A549 (cell line): Measurements from ENCODE around the gene B3GALT6. TPM values are rescaled to one million over a fixed set of nuclear protein-coding genes. Genes with fewer than 3 reads are reported as not detected.
"Not testable (repeated sequence)": the region's sequence is repeated elsewhere in the genome, so short reads cannot be mapped to it uniquely, and the experiment has no call there.

Source experiments
- ATAC-seq, 2 experiments: fragments of 200-7000 bp in 1 of 2; fragments of >200 bp in 1 of 2; cut with Nextera tagmentation in 1 of 2; cut with Tn5 transposase in 1 of 2; 3 replicates each; pipeline versions ENCODE4 v1.8.0 to v1.9.1; 2018 to 2020; ENCODE audit warnings: mild to moderate bottlenecking in 1 of 2, moderate library complexity in 1 of 2
- CTCF ChIA-PET: fragments of 300-600 bp; sonication (Branson Sonifier 250); formaldehyde crosslinking; extraction: SDS; loops from one replicate; lab custom pipeline; 2021; ENCODE audit warnings: antibody characterized with exemption, inconsistent platforms; lab: Yijun Ruan, JAX
- POLR2A ChIA-PET: fragments of 350-600 bp; formaldehyde crosslinking; extraction: SDS; loops from one replicate; lab custom pipeline; 2021; ENCODE audit warnings: antibody characterized with exemption, inconsistent platforms; lab: Yijun Ruan, JAX
- DNase-seq, 2 experiments: peaks; one replicate each; pipeline versions ENCODE4 v3.0.0 to v3.0.0-alpha.2; 2011 to 2016; ENCODE audit warnings: low read depth in 1 of 2, low spot score in 1 of 2
- FAIRE-seq: peaks from 2 replicates; lab custom pipeline; 2011; peaks lifted over from hg19 to GRCh38; lab: Jason Lieb, UNC
- H3K27ac ChIP-seq, 2 experiments: fragments of >200 bp; sonication (Bioruptor Twin); formaldehyde crosslinking; 3 replicates each; pipeline ENCODE4 v1.5.1; 2016 to 2017
- H3K4me1 ChIP-seq: fragments of >200 bp; sonication (Bioruptor Twin); formaldehyde crosslinking; 3 replicates; pipeline ENCODE4 v1.6.1; 2016
- H3K4me2 ChIP-seq: fragments of >200 bp; sonication (Bioruptor Twin); formaldehyde crosslinking; 3 replicates; pipeline ENCODE4 v1.6.1; 2016
- H3K4me3 ChIP-seq: fragments of >200 bp; sonication (Bioruptor Twin); formaldehyde crosslinking; 3 replicates; pipeline ENCODE4 v1.5.1; 2016
- H3K9me3 ChIP-seq: fragments of >200 bp; sonication (Bioruptor Twin); formaldehyde crosslinking; 3 replicates; pipeline ENCODE4 v1.6.1; 2016
- CEBPB ChIP-seq, 2 experiments: fragments of >200 bp in 1 of 2; sonication (Bioruptor Twin) in 1 of 2; formaldehyde crosslinking in 1 of 2; IDR thresholded peaks; 2 replicates each; pipeline ENCODE4 v1.6.1; 2012 to 2016
- CHD2 ChIP-seq: fragments of 150-350 bp; IDR thresholded peaks from 2 replicates; pipeline ENCODE4 v1.6.1; 2014; ENCODE audit warnings: low read length; ENCODE audit not compliant: partially characterized antibody
- EHF ChIP-seq: fragments of 250-450 bp; sonication (Bioruptor Pico); IDR thresholded peaks from 2 replicates; pipeline ENCODE4 v1.5.0; 2020; ENCODE audit warnings: mild to moderate bottlenecking
- EHMT2 ChIP-seq: fragments of 200-600 bp; sonication (generic); IDR thresholded peaks from 2 replicates; pipeline ENCODE4 v1.6.1; 2016; ENCODE audit warnings: antibody characterized with exemption, low read depth, mild to moderate bottlenecking, moderate library complexity
- ESRRA ChIP-seq: fragments of 150-350 bp; IDR thresholded peaks from 2 replicates; pipeline ENCODE4 v1.6.1; 2014; ENCODE audit warnings: mild to moderate bottlenecking, low read length, borderline replicate concordance
- FOSB ChIP-seq: fragments of 250-450 bp; sonication (Bioruptor Pico); IDR thresholded peaks from 2 replicates; pipeline ENCODE4 v1.5.0; 2020; ENCODE audit warnings: mild to moderate bottlenecking, moderate library complexity
- GATA3 ChIP-seq: IDR thresholded peaks from 2 replicates; pipeline ENCODE4 v1.6.1; 2012; ENCODE audit warnings: borderline replicate concordance
- HOXB13 ChIP-seq: fragments of 250-450 bp; sonication (Bioruptor Pico); IDR thresholded peaks from 2 replicates; pipeline ENCODE4 v1.5.0; 2020; ENCODE audit warnings: low read depth, mild to moderate bottlenecking, moderate library complexity
- KDM1A ChIP-seq: fragments of 200-600 bp; sonication (generic); IDR thresholded peaks from 2 replicates; pipeline ENCODE4 v1.6.1; 2016; ENCODE audit warnings: low read depth, mild to moderate bottlenecking
- KDM5A ChIP-seq: fragments of 200-600 bp; sonication (generic); IDR thresholded peaks from 2 replicates; pipeline ENCODE4 v1.6.1; 2016; ENCODE audit warnings: antibody characterized with exemption, mild to moderate bottlenecking
- MAZ ChIP-seq: fragments of 150-350 bp; IDR thresholded peaks from 2 replicates; pipeline ENCODE4 v1.6.1; 2014; ENCODE audit warnings: antibody characterized with exemption, low read depth, low read length, borderline replicate concordance
- MYC ChIP-seq: IDR thresholded peaks from 2 replicates; pipeline ENCODE4 v1.6.1; 2012; ENCODE audit warnings: mild to moderate bottlenecking, inconsistent platforms, low read length, improper control_type of control experiment, borderline replicate concordance
- NR3C1 ChIP-seq: fragments of >200 bp; sonication (Bioruptor Twin); formaldehyde crosslinking; IDR thresholded peaks from 3 replicates; pipeline ENCODE4 v1.6.1; 2017
- POLR2A ChIP-seq: IDR thresholded peaks from 2 replicates; pipeline ENCODE4 v1.6.1; 2012; ENCODE audit warnings: mild to moderate bottlenecking, low read length
- POLR2AphosphoS2 ChIP-seq: conservative IDR thresholded peaks from 2 replicates; pipeline ENCODE4 v1.6.1; 2012; ENCODE audit warnings: low read length, improper control_type of control experiment, inconsistent platforms
- RAD21 ChIP-seq, 2 experiments: fragments of >200 bp in 1 of 2; sonication (Bioruptor Twin) in 1 of 2; formaldehyde crosslinking in 1 of 2; IDR thresholded peaks in 1 of 2; conservative IDR thresholded peaks in 1 of 2; 2 replicates in 1 of 2; 3 replicates in 1 of 2; pipeline ENCODE4 v1.6.1; 2012 to 2018; ENCODE audit warnings: inconsistent platforms in 1 of 2
- RARB ChIP-seq: fragments of 250-450 bp; sonication (Bioruptor Pico); IDR thresholded peaks from 2 replicates; pipeline ENCODE4 v1.8.0; 2021; ENCODE audit warnings: mild to moderate bottlenecking, moderate library complexity
- RNF2 ChIP-seq: fragments of 200-600 bp; sonication (generic); IDR thresholded peaks from 2 replicates; pipeline ENCODE4 v1.6.1; 2016; ENCODE audit warnings: low read depth, mild to moderate bottlenecking, antibody characterized with exemption, moderate library complexity, borderline replicate concordance
- TFCP2L1 ChIP-seq: fragments of 250-450 bp; sonication (Bioruptor Pico); IDR thresholded peaks from 2 replicates; pipeline ENCODE4 v1.5.0; 2021; ENCODE audit warnings: mild to moderate bottlenecking
- ZC3H11A ChIP-seq: fragments of 450-650 bp; IDR thresholded peaks from 2 replicates; pipeline ENCODE4 v1.6.1; 2014; ENCODE audit warnings: antibody characterized with exemption, mild to moderate bottlenecking
- ZNF302 ChIP-seq: fragments of 250-450 bp; sonication (Bioruptor Pico); IDR thresholded peaks from 2 replicates; pipeline ENCODE4 v1.9.0; 2021; ENCODE audit warnings: inconsistent platforms, mild to moderate bottlenecking, moderate library complexity
- ZSCAN20 ChIP-seq: fragments of 250-450 bp; sonication (Bioruptor Pico); IDR thresholded peaks from 2 replicates; pipeline ENCODE4 v1.8.0; 2022; ENCODE audit warnings: mild to moderate bottlenecking, moderate library complexity
- WGBS: methylation state at CpG from one replicate; pipeline ENCODE4 v1.1.6; 2017; ENCODE audit errors: missing lambda C conversion rate; 5-methylcytosine and 5-hydroxymethylcytosine counted together
- polyA plus RNA-seq, 4 experiments: library from polyadenylated mRNA; depleted of rRNA in 3 of 4; stranded (reverse); fragments of >200 nt; fragmentation: RNase III in 1 of 4; extraction: RNeasy Plus Mini Kit Qiagen cat#74134 plus additional on column Dnase treatment in 1 of 4; gene quantifications; 2 replicates in 3 of 4; 3 replicates in 1 of 4; pipeline ENCODE4 v1.2.3, GENCODE V29; 2011 to 2017
- TF ChIP-seq, protein P1 (sequence below): fragments of 150-350 bp; IDR thresholded peaks from 2 replicates; pipeline ENCODE4 v1.6.1; 2014; ENCODE audit warnings: low read depth, mild to moderate bottlenecking, low read length
- TF ChIP-seq, protein P2 (sequence below): fragments of 450-650 bp; IDR thresholded peaks from 2 replicates; pipeline ENCODE4 v1.6.1; 2014; ENCODE audit warnings: antibody characterized with exemption
- TF ChIP-seq, protein P3 (sequence below): fragments of 250-450 bp; sonication (Bioruptor Pico); IDR thresholded peaks from 2 replicates; pipeline ENCODE4 v1.5.0; 2020; ENCODE audit warnings: low read depth, mild to moderate bottlenecking, moderate library complexity
- TF ChIP-seq, protein P4 (sequence below): fragments of 250-450 bp; sonication (Bioruptor Pico); IDR thresholded peaks from 2 replicates; pipeline ENCODE4 v1.5.0; 2021; ENCODE audit warnings: mild to moderate bottlenecking, moderate library complexity, borderline replicate concordance
- TF ChIP-seq, protein P5 (sequence below): fragments of >200 bp; sonication (Bioruptor Twin); formaldehyde crosslinking; IDR thresholded peaks from 3 replicates; pipeline ENCODE4 v1.6.1; 2016

Gene B3GALT6
- polyA plus RNA-seq, 2 of the 4 experiments (the other 2 are of a cell fraction): 12.5 to 12.9 TPM

DNA sequence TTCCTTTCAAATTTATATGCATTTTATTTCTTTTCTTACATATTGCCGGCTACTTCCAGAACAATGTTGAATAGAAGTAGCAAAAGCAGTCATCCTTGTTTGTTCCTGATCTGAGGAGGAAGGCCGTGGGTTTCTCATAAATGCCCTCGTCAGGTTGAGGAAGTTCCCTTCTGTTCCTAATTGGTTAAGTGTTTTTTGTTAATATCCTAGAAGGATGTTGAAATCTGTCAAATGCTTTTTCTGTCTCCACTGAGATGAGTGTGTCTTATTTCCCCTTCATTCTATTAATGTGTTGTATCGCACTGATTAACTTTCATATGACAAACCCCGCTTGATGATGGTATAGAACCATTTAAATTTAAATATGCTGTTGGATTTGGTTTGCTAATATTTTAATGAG, 42.9 kb upstream of the B3GALT6 start (continued):
- TF ChIP-seq KDM1A: no peak
- no peak for TF ChIP-seq ZSCAN20 (CRISPR knock-in tag)
- no peak for TF ChIP-seq RNF2
- TF ChIP-seq POLR2A: no peak
- no peak for TF ChIP-seq RAD21 (conservative IDR thresholded peaks at IDR 0.05 in 1 of 2, IDR thresholded peaks at IDR 0.05 in 1 of 2)
- TF ChIP-seq RARB (CRISPR knock-in tag): no peak
- TF ChIP-seq CHD2: no peak

DNA sequence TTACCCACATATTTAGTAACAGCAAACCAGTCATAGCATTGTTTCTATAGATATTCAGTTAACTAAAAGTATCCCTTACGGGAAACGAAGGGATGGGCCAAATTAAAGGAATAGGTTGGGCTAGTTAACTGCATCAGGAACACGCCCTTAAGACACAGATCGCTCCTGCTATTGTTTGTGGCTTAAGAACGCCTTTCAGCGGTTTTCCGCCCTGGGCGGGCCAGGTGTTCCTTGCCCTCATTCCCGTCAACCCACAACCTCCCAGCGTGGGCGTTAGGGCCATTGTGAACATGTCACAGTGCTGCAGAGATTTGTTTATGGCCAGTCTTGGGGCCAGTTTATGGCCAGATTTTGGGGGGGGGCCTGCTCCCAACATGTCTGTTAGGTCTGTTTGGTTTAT, 40.3 kb upstream of the B3GALT6 start:
- ChIA-PET POLR2A (no interaction called here), CTCF (no interaction called here)
- no peak for FAIRE-seq

DNA sequence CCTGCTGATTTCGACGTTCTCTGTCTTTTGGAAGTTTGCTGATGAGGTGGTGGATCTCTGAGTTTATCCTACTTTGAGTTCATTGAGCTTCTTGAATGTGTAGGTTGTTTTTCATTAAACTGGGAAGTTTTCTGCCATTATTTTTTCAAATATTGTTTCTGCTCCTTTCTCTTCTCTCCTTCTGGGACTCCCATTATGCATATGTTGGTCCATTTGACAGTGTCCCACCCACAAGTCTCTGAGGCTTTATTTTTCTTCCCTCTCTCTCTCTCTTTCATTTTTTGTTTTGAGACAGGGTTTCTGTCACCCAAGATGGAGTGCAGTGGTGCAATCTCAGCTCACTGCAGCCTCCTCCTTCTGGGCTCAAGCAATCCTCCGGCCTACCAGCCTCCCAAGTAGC, 37.3 kb upstream of the B3GALT6 start:
- TF ChIP-seq ZNF302 (CRISPR knock-in tag) (no peak), NR3C1 (no peak), HOXB13 (CRISPR knock-in tag) (no peak), ZC3H11A (no peak), ESRRA (no peak)
- TF ChIP-seq, protein P1, sequence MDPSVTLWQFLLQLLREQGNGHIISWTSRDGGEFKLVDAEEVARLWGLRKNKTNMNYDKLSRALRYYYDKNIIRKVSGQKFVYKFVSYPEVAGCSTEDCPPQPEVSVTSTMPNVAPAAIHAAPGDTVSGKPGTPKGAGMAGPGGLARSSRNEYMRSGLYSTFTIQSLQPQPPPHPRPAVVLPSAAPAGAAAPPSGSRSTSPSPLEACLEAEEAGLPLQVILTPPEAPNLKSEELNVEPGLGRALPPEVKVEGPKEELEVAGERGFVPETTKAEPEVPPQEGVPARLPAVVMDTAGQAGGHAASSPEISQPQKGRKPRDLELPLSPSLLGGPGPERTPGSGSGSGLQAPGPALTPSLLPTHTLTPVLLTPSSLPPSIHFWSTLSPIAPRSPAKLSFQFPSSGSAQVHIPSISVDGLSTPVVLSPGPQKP: no peak
- TF ChIP-seq, protein P2, sequence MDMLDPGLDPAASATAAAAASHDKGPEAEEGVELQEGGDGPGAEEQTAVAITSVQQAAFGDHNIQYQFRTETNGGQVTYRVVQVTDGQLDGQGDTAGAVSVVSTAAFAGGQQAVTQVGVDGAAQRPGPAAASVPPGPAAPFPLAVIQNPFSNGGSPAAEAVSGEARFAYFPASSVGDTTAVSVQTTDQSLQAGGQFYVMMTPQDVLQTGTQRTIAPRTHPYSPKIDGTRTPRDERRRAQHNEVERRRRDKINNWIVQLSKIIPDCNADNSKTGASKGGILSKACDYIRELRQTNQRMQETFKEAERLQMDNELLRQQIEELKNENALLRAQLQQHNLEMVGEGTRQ: no peak

More for the DNA sequence above, 40.3 kb upstream of the B3GALT6 start:
- Histone ChIP-seq H3K9me3 (peaks cover 7% of the 10 kb centered on the region; the same call in 1 of the 3 replicates), H3K27ac (no peak overlapping the region), H3K4me3 (no peak overlapping the region), H3K4me2 (no peak overlapping the region), H3K4me1 (no peaks in the 10 kb centered on the region)
- WGBS: 64% methylated on average over 11 of the region's 11 CpGs
- no peak for DNase-seq
- ATAC-seq: no peak
- TF ChIP-seq CEBPB (IDR thresholded peaks at IDR 0.05) (no peak), HOXB13 (CRISPR knock-in tag) (no peak), ZNF302 (CRISPR knock-in tag) (no peak), MAZ (no peak), EHF (CRISPR knock-in tag) (no peak), MYC (no peak), CHD2 (no peak), FOSB (CRISPR knock-in tag) (no peak), RARB (CRISPR knock-in tag) (no peak), KDM1A (no peak), EHMT2 (no peak), GATA3 (no peak), POLR2AphosphoS2 (no peak), TFCP2L1 (CRISPR knock-in tag) (no peak), KDM5A (no peak), RNF2 (no peak)
- TF ChIP-seq, protein P3, sequence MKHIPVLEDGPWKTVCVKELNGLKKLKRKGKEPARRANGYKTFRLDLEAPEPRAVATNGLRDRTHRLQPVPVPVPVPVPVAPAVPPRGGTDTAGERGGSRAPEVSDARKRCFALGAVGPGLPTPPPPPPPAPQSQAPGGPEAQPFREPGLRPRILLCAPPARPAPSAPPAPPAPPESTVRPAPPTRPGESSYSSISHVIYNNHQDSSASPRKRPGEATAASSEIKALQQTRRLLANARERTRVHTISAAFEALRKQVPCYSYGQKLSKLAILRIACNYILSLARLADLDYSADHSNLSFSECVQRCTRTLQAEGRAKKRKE (CRISPR knock-in tag): no peak
- TF ChIP-seq, protein P4, sequence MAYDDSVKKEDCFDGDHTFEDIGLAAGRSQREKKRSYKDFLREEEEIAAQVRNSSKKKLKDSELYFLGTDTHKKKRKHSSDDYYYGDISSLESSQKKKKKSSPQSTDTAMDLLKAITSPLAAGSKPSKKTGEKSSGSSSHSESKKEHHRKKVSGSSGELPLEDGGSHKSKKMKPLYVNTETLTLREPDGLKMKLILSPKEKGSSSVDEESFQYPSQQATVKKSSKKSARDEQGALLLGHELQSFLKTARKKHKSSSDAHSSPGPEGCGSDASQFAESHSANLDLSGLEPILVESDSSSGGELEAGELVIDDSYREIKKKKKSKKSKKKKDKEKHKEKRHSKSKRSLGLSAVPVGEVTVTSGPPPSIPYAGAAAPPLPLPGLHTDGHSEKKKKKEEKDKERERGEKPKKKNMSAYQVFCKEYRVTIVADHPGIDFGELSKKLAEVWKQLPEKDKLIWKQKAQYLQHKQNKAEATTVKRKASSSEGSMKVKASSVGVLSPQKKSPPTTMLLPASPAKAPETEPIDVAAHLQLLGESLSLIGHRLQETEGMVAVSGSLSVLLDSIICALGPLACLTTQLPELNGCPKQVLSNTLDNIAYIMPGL: no peak
- TF ChIP-seq, protein P5, sequence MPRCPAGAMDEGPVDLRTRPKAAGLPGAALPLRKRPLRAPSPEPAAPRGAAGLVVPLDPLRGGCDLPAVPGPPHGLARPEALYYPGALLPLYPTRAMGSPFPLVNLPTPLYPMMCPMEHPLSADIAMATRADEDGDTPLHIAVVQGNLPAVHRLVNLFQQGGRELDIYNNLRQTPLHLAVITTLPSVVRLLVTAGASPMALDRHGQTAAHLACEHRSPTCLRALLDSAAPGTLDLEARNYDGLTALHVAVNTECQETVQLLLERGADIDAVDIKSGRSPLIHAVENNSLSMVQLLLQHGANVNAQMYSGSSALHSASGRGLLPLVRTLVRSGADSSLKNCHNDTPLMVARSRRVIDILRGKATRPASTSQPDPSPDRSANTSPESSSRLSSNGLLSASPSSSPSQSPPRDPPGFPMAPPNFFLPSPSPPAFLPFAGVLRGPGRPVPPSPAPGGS: no peak

DNA sequence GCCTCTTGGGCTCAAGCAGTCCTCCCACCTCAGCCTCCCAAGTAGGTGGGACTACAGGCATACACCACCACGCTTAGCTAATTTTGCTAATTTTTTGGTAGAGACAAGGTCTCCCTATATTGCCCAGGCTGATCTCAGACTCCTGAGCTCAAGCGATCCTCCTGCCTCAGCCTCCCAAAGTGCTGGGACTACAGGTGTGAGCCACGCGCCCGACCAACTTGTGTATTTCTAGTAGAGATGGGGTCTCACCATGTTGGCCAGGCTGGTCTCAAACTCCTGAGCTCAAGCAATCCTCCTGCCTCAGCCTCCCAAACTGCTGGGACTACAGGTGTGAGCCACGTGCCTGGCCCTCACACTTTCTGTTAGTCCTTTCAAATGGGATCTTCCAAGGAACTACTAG, 36.3 kb upstream of the B3GALT6 start:
- H3K27ac ChIP-seq, POLR2A ChIA-PET, H3K4me1 ChIP-seq, H3K4me3 ChIP-seq, DNase-seq, H3K9me3 ChIP-seq, H3K4me2 ChIP-seq, ATAC-seq, FAIRE-seq: not testable (repeated sequence)
- 69% methylated on average over 3 of the region's 6 CpGs for WGBS
- CTCF ChIA-PET: interaction anchor here (1.4 kb wide), 1 partner anchor 78 kb away, joined by 3 read pairs; no protein-coding TSS in a partner anchor

More for the DNA sequence above, 37.3 kb upstream of the B3GALT6 start:
- H3K4me1 ChIP-seq: no peaks in the 10 kb centered on the region
- H3K4me3 ChIP-seq: no peak overlapping the region
- CTCF ChIA-PET: interaction anchor here (1.4 kb wide), 1 partner anchor 77 kb away, joined by 3 read pairs; no protein-coding TSS in a partner anchor
- peaks cover 7% of the 10 kb centered on the region; the same call in 1 of the 3 replicates for H3K9me3 ChIP-seq
- POLR2A ChIA-PET: no interaction called here
- ATAC-seq: no peak
- no peak overlapping the region for H3K27ac ChIP-seq
- DNase-seq: peak in 1 of 2 experiments; percentile 33
- WGBS: 58% methylated on average over 3 of the region's 3 CpGs
- no peak overlapping the region for H3K4me2 ChIP-seq
- no peak for FAIRE-seq
